NT2/D1 (cell line): ENCODE data around the gene CPSF7.

Source experiments
- SUZ12 ChIP-seq: IDR thresholded peaks from 2 replicates; pipeline ENCODE4 v1.6.1; 2011; ENCODE audit not compliant: insufficient read length, insufficient read depth; ENCODE audit errors: extremely low read depth
- YY1 ChIP-seq: IDR thresholded peaks from 2 replicates; pipeline ENCODE4 v1.6.1; 2011; ENCODE audit not compliant: insufficient read length, insufficient read depth
- ZNF274 ChIP-seq: IDR thresholded peaks from 2 replicates; pipeline ENCODE4 v1.6.1; 2011; ENCODE audit warnings: mild to moderate bottlenecking, low read depth, low read length

GRCh38 chr11:61446211-61446651 lies 16.5 kb upstream of the CPSF7 start:
- TF ChIP-seq YY1 (no peak), ZNF274 (no peak), SUZ12 (no peak)
